ENCODE results near the gene DCPS. TPM values are rescaled to one million over a fixed set of nuclear protein-coding genes. Genes with fewer than 3 reads are reported as not detected.
A peak's percentile ranks its signal among the peaks of the same experiment; 100 is the strongest.

Gene DCPS
- total and polyA plus RNA-seq, 2 of the 4 experiments (the other 2 are of a cell fraction) = 19.7 to 34.8 TPM

DNA sequence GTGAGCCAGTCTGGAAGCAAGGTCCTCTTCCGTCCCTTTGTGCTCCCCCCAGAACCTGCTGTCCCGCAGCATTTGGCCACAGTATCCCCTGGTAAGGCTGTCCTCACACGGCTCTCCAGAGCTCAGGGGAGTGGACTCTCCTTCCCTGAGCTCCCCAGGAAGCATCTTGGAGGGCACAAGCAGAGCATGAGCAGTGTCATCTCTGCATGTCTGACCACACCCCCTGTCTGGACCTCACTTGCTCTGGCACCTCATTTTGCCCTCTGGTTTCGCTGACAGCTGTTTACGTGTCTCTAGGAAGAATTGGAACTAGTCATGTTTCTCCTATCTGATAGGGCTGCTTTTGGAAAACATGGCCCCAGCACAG lies 15.5 kb downstream of the DCPS start:
- H3K4me3 ChIP-seq (ENCODE audit: insufficient read depth, low read depth, low read length) = no peak overlapping the region
- H3K9me1 ChIP-seq (ENCODE audit: insufficient read depth, low read length) = peaks cover 18% of the 10 kb centered on the region
- TF ChIP-seq FOS (IDR thresholded peaks at IDR 0.05; ENCODE audit: low read depth, low read length) = 0 out of 2 replicates have a peak, but pooled peaks have one; percentile 2
- TF ChIP-seq, protein P1, sequence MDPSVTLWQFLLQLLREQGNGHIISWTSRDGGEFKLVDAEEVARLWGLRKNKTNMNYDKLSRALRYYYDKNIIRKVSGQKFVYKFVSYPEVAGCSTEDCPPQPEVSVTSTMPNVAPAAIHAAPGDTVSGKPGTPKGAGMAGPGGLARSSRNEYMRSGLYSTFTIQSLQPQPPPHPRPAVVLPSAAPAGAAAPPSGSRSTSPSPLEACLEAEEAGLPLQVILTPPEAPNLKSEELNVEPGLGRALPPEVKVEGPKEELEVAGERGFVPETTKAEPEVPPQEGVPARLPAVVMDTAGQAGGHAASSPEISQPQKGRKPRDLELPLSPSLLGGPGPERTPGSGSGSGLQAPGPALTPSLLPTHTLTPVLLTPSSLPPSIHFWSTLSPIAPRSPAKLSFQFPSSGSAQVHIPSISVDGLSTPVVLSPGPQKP (IDR thresholded peaks at IDR 0.05; ENCODE audit: borderline replicate concordance, low read depth, low read length) = no peak
- POLR2A ChIA-PET (ENCODE audit: unreplicated experiment) = interaction anchor here (0.8 to 1.2 kb wide), 2 partner anchors 13 to 114 kb away, joined by 3 to 4 read pairs; no protein-coding TSS in a partner anchor
- no peaks in the 10 kb centered on the region for H3K9me3 ChIP-seq (ENCODE audit: control insufficient read depth, insufficient read depth, low read length)
- H2BK5ac ChIP-seq (ENCODE audit: low read depth, low read length, poor library complexity, severe bottlenecking) = peak overlapping the region; percentile 93
- peak overlapping the region; percentile 36 for H4K5ac ChIP-seq (ENCODE audit: low read depth, low read length)
- peak overlapping the region; percentile 61 for H3K14ac ChIP-seq (replicated peaks; ENCODE audit: low read depth, low read length)
- H3K18ac ChIP-seq (ENCODE audit: low read depth, low read length) = peak overlapping the region; percentile 42
- H3K9ac ChIP-seq (ENCODE audit: low read depth, low read length) = peak overlapping the region; percentile 3; the same call in 1 of the 2 replicates
- in situ Hi-C loops (cut with MboI; ENCODE audit: low sequenced_read_pairs) (loop anchor here (10.0 to 25.0 kb wide), 3 partner anchors 95 to 1018 kb away; no protein-coding TSS in a partner anchor), dilution Hi-C loops (cut with HindIII; ENCODE audit: low sequenced_read_pairs, unreplicated experiment) (no loop called here), intact Hi-C loops (cut with micrococcal nuclease) (loop anchor here (2.0 to 10.0 kb wide), 4 partner anchors 37 to 1175 kb away; no protein-coding TSS in a partner anchor)
- peaks cover 4 to 18% of the 10 kb centered on the region in 2 experiments; a peak in 3 of 4 replicates for H3K79me1 ChIP-seq (ENCODE audit: low read depth in 1 of 2, low read length in 2 of 2)
- H2BK120ac ChIP-seq (ENCODE audit: low read depth, low read length) = peak overlapping the region; percentile 78
- H2AK5ac ChIP-seq (ENCODE audit: low read depth, low read length) = peak overlapping the region; percentile 91
- no peak overlapping the region; the same call in 1 of the 2 replicates for H3K4me2 ChIP-seq (ENCODE audit: low read depth, low read length)
- H4K8ac ChIP-seq (ENCODE audit: low read depth in 2 of 2, low read length in 2 of 2) = peak overlapping the region; percentile 71 to 86; a peak in 3 of 4 replicates
- H3K56ac ChIP-seq (ENCODE audit: extremely low read depth, insufficient read depth, low read length) = peak overlapping the region; percentile 11; the same call in 1 of the 2 replicates
- peak overlapping the region; percentile 78 for H3K23ac ChIP-seq (ENCODE audit: low read depth, low read length)
- WGBS, 2 experiments (ENCODE audit: extremely low coverage in 2 of 2, insufficient read length in 1 of 2) = 73% methylated on average over 2 of the region's 5 CpGs; no CpG with 5 or more reads in 1 of the 2 experiments
- BruUV-seq (replicated peaks) = no TSS peak
- peak overlapping the region; percentile 85 for H3K4ac ChIP-seq (ENCODE audit: low read depth, low read length)
- H2BK15ac ChIP-seq (ENCODE audit: low read depth, low read length) = peak overlapping the region; percentile 96; the same call in 1 of the 3 replicates
- DNase-seq (no peak), ATAC-seq (ENCODE audit: low read depth) (no peak)
- peaks cover 18% of the 10 kb centered on the region for H3K4me1 ChIP-seq (ENCODE audit: control insufficient read depth, insufficient read depth, low read length)
- CTCF ChIA-PET = interaction anchor here (0.9 to 1.4 kb wide), 4 partner anchors 8 to 161 kb away, joined by 3 to 4 read pairs (median 4); no protein-coding TSS in a partner anchor
- peak overlapping the region; percentile 85 for H2AK9ac ChIP-seq (replicated peaks; ENCODE audit: low read depth, low read length, poor library complexity)
- peak overlapping the region; percentile 91 for H2AFZ ChIP-seq (replicated peaks; ENCODE audit: low read length, poor library complexity)
- H4K20me1 ChIP-seq (ENCODE audit: insufficient read depth, low read length) = no peaks in the 10 kb centered on the region
- H2BK20ac ChIP-seq (ENCODE audit: low read depth, low read length) = peak overlapping the region; percentile 71
- H4K91ac ChIP-seq (ENCODE audit: insufficient read depth, low read depth, low read length) = peak overlapping the region; percentile 96
- H3K36me3 ChIP-seq (ENCODE audit: control insufficient read depth, insufficient read depth, low read length) = no peaks in the 10 kb centered on the region
- peak overlapping the region; percentile 92; the same call in 1 of the 2 replicates for H3K27ac ChIP-seq (ENCODE audit: insufficient read depth, low read length)
- no peaks in the 10 kb centered on the region for H3K27me3 ChIP-seq (ENCODE audit: control insufficient read depth, insufficient read depth, low read length)

Measured in IMR-90 (cell line).